ENCODE data around the gene SF1.
A peak's percentile ranks its signal among the peaks of the same experiment; 100 is the strongest.

Gene SF1

DNA sequence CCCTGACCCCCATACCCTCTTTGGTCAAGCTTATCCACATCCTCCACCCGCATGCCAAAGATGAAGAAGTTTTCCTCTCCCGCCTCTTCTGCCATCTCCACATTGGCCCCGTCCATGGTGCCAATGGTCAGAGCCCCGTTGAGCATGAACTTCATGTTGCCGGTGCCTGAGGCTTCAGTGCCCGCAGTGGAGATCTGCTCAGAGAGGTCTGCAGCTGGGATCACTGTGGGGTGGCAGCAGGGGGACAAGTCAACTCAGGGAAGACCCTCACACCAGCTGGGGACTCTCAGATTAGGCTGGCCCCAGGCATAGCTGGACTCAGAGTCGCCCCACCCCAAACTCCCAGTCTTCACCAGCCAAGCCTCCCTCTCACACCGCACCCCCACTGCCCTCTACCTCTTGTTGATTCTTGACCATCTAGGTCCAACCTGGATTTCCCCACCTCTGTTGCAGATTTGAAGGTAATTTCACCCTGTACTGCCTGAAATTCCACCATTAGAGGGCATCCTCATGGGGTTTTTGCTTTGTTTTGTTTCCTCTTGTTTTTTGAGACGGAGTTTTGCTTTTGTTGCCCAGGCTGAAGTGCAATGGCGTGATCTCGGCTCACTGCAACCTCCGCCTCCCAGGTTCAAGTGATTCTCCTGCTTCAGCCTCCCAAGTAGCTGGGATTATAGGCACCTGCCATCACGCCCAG, 27.8 kb downstream of the SF1 start:
- no peak for DNase-seq

DNA sequence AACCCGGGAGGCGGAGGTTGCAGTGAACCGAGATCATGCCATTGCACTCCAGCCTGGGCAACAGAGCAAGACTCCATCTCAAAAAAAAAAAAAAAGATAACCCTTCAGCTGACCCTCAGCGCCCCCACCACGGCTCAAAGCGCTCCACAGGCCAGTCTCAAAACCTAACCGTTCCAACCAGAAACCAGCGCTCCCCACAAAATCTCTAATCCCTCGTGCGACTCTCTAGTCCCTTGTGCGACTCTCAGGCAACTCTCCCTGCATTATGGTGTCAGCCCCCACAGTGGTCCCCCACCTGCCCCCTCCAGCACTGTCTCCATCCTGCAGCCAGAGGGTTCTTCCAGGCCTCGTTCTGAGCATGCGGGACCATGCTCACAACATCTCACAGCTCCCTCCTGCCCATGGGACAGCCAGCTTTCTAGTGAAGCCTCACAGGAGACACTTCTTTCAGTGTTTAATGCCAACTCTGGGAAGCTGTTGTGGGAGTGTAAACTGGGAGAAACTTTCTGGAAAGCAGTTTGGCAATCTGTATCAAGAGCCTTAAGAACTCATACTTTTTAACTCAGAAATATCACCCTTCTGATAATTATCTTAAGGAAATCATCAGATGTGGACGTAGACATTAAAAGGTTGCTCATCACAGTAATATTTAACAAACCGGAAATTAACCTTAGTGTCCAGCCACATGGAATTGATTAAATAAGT, 30.2 kb downstream of the SF1 start:
- DNase-seq = no peak

DNA sequence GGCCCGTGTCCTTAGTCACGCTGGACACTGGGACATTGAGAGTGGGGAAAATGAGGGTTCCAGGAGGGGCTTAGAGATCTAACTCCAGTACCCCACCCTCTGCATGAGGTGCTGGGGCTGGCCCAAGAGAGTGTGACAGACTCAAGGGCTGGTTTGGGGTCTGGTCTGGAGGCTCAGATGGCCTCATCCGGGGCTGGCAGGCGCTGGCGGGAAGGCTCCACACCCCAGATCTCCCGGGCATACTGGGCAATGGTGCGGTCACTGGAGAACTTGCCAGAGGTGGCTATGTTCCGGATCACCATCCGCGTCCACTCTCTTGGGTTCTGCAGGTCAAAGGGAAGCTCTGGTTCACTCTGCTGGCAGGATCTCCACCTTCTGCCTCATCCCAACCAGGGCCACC, 31.9 kb downstream of the SF1 start:
- DNase-seq = no peak

DNA sequence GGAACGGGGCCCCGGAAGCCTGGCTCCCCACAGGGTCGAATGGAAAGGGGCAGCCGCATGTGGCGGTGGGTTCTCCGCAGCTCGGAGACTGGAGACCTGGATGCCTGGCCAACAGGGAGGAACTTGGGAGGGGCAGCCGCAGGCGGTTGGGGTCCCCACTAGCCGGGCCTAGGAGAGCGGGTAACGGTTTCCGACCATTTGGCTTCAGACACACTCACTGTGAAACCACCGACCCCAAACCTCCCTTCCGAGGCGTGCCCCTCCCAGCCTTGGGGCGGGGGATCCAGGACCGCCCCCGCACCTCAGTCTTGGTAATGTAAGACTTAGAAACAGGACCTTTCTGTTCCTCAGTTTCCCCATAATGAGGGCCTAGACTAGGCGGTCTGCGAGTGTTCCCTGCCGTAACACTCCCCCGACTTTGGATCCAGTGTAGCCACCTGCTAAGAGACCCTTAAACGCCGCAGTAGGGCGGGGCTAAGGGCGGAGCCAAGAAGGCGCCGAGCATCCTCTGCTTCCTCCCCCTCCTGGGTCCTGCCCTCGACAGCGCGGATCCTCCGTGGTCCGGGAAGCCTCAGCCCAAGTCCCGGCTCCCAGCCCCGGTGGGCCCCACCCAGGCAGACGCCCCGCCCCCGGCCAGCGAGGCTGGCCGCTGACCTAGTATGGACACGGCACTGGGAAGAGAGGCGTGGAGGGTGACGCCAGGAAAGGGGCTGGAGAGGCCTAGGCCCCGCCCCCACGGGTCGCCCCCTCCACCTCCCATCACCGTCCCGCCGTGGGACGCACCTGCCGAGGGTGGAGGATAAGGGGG, 32.6 kb downstream of the SF1 start:
- peak in 36 of 58 donors; percentile 17 to 80 (median 39) for DNase-seq

DNA sequence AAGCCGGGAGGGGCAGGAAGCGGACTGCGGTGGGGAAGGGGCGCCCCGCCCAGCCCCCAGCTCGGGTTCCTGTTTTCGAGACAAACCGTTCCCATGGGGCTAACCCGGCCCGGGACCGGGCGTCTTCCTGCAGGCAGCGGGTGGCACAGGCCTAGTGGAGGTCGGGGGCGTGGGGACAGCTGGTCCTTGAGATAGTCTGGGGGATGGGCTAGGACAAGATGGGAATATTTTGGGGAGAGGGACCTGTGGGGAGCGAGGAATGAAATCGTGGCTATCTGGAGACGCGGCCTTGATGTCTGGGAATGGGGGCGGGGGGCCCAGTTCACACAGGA, 33.2 kb downstream of the SF1 start:
- DNase-seq = peak in 21 of 58 donors; percentile 10 to 49 (median 26)

DNA sequence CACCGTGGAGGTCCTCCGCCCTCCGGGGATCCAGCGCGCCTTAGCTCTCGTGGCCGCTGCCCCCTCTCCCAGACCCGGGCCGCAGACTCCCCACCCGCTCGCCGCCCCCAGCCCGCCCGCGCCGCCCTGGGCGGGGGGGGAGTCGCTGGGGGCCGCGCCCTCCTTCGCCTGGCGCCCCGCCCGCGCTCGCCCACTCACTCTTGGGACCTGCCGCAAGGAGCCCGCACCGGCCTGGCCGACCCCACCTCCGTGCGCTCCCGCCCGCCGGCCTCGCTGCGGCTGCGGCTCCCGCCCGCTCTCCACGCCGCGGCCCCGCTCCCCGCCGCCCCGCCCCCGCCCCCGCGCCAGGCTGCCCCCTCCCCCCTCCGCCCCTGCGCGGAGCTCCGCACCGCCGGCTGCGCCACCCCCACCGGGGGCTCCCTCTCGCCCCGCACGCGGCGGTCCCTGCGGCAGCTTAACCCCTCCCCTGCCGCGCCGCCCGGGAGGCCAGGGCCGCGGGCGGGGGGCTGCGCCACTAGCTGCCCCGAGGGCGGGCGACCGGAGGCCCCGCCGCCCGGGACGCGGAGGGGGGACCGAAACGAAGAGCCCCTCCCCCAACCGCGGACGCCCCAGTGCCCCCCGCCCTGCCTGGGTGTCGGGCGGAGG, 33.7 kb downstream of the SF1 start:
- DNase-seq = no peak

DNA sequence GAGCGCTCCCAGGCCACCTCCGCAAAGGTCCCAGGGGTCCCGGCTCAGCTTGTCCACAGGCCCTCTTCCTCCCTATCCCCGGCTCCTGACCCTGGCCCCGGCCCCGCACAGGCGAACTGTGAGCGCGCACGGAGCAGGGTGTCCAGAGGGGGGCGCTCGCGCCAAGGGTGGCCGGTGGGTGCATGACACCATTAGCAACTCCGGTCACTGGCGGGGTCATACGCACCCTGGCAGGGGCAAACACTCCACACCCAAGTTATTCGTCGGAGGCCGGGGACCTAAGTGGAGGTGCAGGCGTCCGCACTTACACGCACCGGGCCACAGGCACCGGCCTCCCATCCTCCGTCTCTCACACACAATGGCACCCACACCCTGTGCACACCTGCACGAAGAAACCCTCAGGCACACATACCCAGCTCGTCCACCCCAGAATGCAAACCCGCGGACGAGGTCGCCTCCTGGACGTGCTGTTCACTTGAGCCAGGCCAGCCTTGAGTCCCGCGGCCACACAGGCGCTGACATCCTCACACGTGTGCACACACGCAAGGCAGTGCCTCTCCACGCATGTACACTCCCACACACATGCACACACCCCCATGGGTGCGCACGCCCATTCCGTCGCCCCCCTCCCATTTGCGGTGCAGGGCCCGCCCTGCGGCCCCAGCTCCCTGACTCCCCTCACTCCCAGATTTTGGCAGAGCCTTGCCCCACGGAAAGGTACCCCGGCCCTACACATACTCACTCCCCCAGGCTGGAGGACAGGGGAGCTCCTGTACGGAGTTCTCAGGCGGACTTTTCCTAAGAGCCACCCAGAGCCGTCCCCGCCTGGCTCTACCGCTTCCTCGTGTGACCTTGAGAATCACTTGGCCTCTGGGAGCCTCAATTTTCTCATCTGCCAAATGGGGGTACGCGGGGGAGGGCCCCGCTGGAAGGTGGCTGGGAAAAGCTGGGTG, 34.5 kb downstream of the SF1 start, which contains the start of gene RASGRP2:
RASGRP2 (minus strand) TSS at position 552 of the 953 bp plus-strand sequence. CDS start 1,276 bp downstream, outside the sequence.
- DNase-seq = peak in 30 of 58 donors; percentile 16 to 63 (median 35)

DNA sequence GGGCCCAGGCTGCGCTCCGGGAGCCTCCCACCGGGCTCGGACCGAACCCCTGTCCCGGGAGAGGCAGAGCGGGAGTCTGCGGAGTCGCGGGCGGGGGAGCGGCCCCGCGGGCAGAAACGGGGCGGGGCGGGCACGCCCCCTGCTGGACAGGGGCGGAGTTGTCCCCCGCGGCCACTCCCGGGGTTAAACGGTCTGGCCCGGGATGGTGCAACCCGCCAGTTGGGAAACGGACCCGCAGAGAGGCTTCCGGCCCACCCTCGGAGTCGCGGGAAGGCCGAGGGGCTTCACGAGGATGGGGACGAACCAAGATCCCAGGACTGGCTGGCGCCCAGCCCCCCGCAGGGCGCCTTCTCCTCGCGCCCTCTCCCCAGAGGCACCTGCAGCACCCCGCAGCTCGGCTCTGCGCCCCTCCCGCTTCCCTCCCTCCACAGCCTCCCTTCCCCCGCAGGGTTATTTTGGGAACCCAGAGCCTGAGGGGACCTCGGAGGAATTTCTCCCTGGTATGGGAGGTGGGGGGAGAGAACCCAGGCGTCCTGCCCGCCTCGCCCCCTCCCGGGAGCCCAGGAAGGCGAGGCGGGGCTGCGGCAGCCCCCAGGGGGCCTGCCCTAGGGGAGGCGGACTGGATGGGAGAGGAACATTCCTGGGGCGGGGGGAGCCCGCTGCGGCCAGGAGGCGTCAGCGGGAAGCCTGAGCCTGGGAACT, 35.3 kb downstream of the SF1 start:
- peak in 24 of 58 donors; percentile 18 to 70 (median 30) for DNase-seq

DNA sequence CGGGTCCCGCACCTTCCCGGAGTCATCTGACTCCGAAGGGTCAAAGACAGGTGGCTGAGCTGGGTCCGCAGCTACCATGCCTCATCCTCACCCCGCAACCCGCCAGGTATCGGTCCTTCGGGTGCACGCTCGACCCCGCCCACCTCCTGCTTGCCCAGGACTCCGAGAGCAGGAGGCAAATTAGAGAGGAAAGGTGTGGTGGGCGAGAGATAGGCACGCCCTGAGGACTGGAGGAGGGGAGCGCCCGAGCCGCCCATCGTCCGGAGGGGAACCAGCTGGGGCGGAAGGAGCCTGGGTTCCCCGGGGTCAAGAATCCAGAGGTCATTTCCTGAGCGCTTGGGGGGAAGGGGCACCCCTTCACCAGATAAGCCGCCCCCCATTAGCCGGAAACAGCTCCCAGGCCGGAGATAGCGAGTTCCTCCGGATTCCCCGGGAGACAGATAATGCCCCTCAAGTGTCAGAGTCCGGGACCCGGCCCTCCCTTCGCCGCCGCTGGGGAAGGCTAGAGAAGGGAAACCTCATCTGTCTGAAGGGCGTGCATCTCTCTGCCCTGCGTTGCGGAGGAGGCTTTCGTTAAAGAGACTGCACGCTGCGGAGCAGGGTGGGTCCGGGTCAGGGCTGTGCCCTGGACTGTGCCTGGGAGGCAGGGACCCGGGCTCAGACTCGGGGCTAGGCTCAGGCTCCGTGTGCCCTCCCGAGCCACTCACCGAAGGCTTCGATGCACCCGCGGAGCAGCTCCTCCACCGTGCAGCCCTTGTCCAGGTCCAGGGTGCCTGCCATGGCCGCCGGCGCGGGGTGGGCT, 36.1 kb downstream of the SF1 start:
- peak in 2 of 58 donors; percentile 18 to 20 for DNase-seq

DNA sequence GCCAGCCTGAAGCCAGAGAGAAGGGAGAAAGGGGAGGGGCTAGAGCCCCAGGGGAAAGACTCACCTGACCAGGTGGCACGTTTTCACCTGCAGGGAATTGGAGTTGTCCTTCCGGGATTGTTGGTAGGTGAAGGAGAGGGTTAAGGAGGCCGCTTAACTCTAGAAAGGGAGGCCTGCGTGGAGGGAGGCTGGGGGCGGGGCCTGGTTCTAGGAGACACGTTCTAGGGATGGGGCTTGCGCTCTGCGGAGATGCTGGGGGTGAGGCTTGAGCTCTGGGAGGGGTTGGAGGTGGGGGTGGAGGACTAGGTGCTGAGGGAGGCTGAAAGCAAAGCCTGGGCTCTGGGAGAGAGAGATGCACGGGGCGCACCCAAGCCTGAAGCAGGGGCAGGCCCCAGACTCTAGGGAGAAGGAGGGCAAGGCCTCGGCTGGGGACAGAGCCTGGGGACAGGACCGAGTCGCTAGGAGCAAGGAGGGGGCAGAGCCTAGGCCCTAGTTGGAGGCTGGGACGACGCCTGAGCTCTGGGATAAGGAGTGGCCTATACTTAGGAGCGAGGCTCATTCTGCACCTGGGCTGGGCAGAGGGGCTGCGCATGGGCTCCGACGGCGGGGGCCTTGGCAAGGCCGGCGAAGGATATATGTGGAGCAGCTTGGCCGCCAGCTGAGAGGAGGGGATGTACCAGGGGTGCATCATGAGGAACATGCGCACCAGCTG, 36.8 kb downstream of the SF1 start:
- peak in 1 of 58 donors; percentile 29 for DNase-seq

DNA sequence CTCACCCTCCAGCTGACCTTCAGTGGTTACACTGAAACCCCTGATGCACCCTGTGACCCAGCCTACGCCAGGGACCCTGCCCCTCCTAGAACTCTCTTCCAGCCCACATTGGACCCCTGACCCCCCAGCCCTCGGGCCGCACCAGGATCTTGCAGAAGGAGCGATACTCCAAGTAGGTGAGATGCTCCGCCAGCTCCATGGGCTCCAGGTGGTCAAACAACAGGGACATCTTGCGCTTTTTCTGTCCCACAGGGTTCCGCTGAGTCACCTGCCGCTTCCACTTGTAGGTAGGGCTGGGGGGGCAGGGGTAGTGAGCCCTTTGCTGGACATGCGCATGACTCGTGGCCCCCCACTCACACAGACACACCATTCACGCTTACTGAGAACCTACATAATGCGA, 38.5 kb downstream of the SF1 start:
- no peak for DNase-seq

DNA sequence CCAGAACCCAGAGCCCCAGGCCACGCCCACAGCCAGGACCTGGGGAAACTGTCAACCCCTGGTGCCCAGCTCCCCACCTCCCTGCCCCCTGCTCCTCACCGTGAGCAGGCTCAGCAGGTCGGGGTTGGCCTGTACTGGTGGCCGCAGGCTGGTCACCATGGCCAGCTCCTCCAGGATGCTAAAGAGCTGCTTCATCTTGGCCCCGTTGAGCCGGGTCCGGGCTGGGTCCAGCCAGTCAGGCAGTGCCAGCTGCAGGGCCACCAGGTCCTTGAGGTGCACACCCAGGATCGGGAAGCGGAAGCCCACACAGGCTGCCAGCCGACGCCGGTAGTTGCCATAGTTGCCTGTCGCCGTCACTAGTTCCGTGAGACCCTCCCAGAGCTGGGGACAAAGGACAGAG, 41.7 kb downstream of the SF1 start:
- DNase-seq = no peak

DNA sequence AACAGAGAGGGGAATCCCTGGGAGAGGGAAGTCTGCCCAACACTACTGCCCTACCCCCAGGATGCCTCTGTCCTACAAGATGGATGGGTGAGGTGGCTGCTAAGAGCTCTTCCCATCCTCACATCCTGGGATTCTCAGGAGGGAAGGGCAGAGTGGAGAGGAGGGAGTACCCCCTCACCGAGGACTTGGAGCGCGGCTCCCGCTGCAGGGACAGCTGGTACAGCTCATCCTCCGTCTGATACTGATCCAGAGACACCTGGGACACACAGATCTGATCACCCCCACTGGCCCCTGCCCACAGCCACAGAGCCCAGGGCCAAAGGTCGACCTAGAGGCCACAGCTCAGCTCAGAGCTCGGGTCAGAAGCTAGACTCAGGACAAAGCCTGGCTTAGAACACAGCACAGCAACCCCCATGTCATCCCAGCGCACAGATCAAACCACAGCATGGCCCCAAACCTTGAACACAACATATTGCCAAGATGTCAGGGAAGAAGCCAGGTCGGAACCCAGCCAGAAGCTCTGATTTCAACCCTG, 42.5 kb downstream of the SF1 start:
- no peak for DNase-seq

DNA sequence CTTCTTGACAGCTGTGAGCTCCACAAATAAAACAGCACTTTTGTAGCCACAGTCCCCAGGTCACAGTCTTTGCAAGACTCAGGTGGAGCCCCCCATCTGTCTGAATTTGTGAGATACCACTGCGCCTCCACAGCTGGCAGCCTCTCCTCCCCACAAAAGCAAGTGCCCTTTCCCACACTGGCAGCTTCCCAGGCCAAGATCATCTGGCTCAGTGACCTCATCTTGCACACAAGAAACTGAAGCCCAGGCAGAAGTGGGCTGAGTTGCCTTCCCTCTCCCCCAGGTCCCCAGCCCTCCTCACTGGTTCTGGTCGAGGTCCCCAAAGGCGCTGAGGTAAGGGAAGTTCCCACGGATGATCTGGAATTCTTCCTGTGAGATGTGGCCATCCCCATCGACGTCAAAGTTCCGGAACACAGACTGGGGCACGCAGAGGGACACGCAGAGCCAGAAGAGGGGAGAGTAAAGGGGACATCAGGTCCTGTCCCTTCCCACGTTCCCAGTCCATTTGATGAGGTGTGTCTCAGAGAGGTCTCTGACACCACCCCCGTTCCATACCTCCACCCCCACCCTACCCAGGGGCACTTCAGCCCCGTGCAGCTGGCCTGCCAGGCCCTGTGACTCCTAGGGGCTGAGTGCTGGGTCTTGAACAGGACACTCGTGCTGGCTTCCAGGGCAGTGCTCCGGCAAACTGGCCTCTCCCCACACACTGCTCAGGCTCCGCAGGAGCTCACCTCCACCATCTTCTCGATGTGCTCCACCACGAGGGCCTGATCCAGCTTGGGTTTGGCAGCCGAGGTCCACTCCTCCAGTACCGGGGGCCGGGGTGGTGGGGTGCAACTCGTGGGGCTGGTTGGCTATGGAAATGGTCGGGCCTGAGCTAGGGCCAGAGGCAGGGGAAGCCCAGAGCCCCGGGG, 43.3 kb downstream of the SF1 start:
- no peak for DNase-seq

DNA sequence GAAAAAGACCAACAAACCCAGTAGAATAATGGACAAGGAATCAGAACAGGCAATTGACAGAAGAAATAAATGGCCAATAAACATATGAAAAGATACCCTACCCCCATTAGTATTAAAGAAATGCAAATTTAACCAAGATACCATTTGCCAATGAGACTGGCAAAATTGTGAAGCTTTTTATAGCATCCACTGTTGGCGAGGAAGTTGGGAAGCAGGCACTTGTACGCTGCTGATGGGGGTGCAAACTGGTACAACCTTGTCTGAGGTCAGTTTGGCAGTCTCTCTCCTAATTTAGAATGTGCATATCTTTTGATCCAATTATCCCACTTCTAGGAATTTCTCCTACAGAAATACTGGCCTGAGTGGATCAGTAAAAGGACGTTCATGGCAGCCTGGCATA, 46.7 kb downstream of the SF1 start:
- DNase-seq = no peak

DNA sequence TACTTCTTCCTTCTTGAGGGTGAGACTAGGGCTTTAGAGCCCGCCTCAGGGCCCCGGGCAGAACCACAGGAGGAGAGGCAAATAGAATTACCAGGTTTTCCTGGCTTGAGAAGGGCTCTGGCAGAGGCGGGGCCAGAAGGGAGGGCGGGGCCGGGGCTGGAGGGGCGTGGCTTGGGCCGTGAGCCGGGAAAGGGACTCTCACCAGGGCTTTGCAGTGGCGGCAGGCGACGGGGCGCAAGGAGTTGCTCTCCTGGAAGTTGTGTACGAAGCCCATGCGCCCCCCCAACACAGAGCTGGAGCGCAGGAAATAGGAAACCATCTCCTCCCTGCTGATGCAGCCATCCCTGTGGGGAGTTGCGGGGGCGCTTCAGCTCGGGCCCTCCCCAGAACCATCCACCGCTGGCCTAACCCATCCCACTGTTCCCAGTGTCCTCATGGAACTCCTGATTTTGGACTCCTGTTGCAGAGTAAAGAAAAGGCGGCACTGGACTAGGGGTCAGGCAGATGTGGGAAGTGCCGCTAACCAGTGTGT, 48.4 kb downstream of the SF1 start:
- no peak for DNase-seq
